GM18505 (cell line): Measurements from ENCODE around the gene KLK1.

ENCODE experiments used
- ATAC-seq: cut with Tn5 transposase; IDR thresholded peaks from one replicate; pipeline ENCODE4 v1.9.1; 2021; ENCODE audit not compliant: unreplicated experiment
- POLR2A ChIP-seq: IDR thresholded peaks from 4 replicates; pipeline ENCODE4 v1.6.1; 2011; ENCODE audit warnings: borderline replicate concordance; ENCODE audit not compliant: insufficient read depth, insufficient read length; ENCODE audit errors: extremely low read depth

The KLK1 gene

GRCh38 chr19:50823389-50824042 is at the start of gene KLK1:
Gene KLK1, minus strand, starts transcription at chr19:50823787. Its CDS starts 39 bp downstream, at chr19:50823748.
- TF ChIP-seq POLR2A: no peak
- ATAC-seq: no peak

- TF ChIP-seq POLR2A: no peak
- ATAC-seq: no peak
These were observed 49.5 kb upstream of the KLK1 start, which contains the start of gene KLK2 for GRCh38 chr19:50873056-50873455. Gene KLK2, plus strand, starts transcription at chr19:50873439. Its CDS starts 35 bp downstream, at chr19:50873474.

- no peak for TF ChIP-seq POLR2A
- no peak for ATAC-seq
These were observed 47.0 kb upstream of the KLK1 start for GRCh38 chr19:50870417-50871089.

GRCh38 chr19:50869479-50869878 is 45.9 kb upstream of the KLK1 start:
- no peak for ATAC-seq
- no peak for TF ChIP-seq POLR2A

GRCh38 chr19:50861496-50862286 is 38.1 kb upstream of the KLK1 start:
- TF ChIP-seq POLR2A: no peak
- ATAC-seq: no peak

- no peak for TF ChIP-seq POLR2A
These were observed 37.4 kb upstream of the KLK1 start for GRCh38 chr19:50861010-50861409.

GRCh38 chr19:50859849-50860248 is 36.3 kb upstream of the KLK1 start:
- no peak for ATAC-seq
- no peak for TF ChIP-seq POLR2A

More at GRCh38 chr19:50861010-50861409, 37.4 kb upstream of the KLK1 start:
- no peak for ATAC-seq

GRCh38 chr19:50858886-50859285 is 35.3 kb upstream of the KLK1 start:
- ATAC-seq: no peak

GRCh38 chr19:50857366-50857765 is 33.8 kb upstream of the KLK1 start:
- no peak for ATAC-seq

More at GRCh38 chr19:50858886-50859285, 35.3 kb upstream of the KLK1 start:
- no peak for TF ChIP-seq POLR2A

GRCh38 chr19:50854636-50855410 is 31.2 kb upstream of the KLK1 start, which contains the start of gene KLK3:
Gene KLK3, plus strand, starts transcription at chr19:50854915. Its CDS starts 41 bp downstream, at chr19:50854956.
- no peak for TF ChIP-seq POLR2A
- no peak for ATAC-seq

More at GRCh38 chr19:50857366-50857765, 33.8 kb upstream of the KLK1 start:
- TF ChIP-seq POLR2A: no peak

GRCh38 chr19:50851620-50852019 is 28.0 kb upstream of the KLK1 start:
- no peak for TF ChIP-seq POLR2A
- ATAC-seq: no peak

GRCh38 chr19:50850738-50851137 is 27.2 kb upstream of the KLK1 start:
- TF ChIP-seq POLR2A: no peak
- no peak for ATAC-seq
